Measurements from ENCODE around the gene PPP1R3D. TPM values are rescaled to one million over a fixed set of nuclear protein-coding genes. Genes with fewer than 3 reads are reported as not detected.

Gene PPP1R3D
- total RNA-seq, 1 experiment from 2014 or later: 2.7 TPM

DNA sequence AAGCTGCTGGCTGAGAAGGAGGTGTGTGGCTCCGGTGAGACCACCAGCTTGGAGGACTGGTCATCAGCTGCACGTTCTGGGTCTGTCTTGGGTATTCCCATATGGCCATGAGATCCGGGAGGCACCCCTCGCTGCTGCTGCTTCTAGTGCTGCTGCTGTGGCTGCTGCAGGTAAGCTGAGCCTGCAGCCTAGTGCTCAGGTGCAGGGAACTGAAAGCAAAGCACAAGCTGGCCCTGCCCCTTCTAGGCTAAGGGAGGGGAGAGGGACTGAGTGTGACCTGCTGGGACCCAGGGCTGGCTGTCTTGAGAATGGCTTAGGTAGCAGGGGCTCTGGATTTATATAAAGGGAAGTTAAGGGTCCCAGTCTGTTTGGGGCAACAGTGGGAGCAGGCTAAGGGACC lies 18.5 kb upstream of the PPP1R3D start (continued):
- TF ChIP-seq, protein P1, sequence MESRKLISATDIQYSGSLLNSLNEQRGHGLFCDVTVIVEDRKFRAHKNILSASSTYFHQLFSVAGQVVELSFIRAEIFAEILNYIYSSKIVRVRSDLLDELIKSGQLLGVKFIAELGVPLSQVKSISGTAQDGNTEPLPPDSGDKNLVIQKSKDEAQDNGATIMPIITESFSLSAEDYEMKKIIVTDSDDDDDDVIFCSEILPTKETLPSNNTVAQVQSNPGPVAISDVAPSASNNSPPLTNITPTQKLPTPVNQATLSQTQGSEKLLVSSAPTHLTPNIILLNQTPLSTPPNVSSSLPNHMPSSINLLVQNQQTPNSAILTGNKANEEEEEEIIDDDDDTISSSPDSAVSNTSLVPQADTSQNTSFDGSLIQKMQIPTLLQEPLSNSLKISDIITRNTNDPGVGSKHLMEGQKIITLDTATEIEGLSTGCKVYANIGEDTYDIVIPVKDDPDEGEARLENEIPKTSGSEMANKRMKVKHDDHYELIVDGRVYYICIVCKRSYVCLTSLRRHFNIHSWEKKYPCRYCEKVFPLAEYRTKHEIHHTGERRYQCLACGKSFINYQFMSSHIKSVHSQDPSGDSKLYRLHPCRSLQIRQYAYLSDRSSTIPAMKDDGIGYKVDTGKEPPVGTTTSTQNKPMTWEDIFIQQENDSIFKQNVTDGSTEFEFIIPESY (IDR thresholded peaks at IDR 0.05; ENCODE audit: extremely low read depth, insufficient replicate concordance, low read length): no peak
- TF ChIP-seq SRF (IDR thresholded peaks at IDR 0.05; ENCODE audit: low read depth): no peak
- TF ChIP-seq POLR2AphosphoS5 (IDR thresholded peaks at IDR 0.05; ENCODE audit: low read depth, low read length): no peak
- no peak for TF ChIP-seq SP1 (IDR thresholded peaks at IDR 0.05; ENCODE audit: low read depth)

DNA sequence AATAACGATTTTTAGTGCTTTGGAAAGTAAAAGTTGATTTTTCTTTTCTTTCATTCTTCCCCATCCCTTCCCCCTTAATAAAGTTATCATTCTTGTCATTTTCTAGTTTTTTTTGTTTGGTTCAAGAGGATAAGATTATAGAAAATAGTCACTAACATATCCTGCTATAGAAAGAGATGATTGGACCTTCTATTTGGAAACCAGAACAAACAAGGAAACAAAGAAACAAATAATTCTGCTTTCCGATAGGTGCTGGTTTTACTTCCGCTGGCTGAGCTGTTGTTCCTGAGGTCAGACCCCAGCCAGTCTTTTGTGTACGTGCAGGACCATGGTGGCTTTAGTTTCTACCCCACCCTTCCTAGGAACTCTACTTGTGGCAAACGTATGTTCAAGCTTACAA lies 18.0 kb upstream of the PPP1R3D start, which contains the start of gene CDH26:
CDH26 (plus strand) TSS at position 301 of the 400 bp plus-strand sequence. CDS start 304 bp downstream, outside the sequence.
- Histone ChIP-seq H3K4me1 (ENCODE audit: control insufficient read depth in 1 of 2, insufficient read depth in 2 of 2, low read length in 2 of 2) (no peaks in the 10 kb centered on the region), H3K36me3 (ENCODE audit: control insufficient read depth in 1 of 2, insufficient read depth in 2 of 2, low read length in 2 of 2) (no peaks in the 10 kb centered on the region), H3K27me3 (ENCODE audit: insufficient read depth, low read length) (peaks cover 27% of the 10 kb centered on the region), H3K4me3 (replicated peaks in 1 of 2; ENCODE audit: low read depth in 1 of 2, low read length in 2 of 2) (no peak within 1 kb of the TSS), H3K9me2 (ENCODE audit: insufficient read depth) (no peaks in the 10 kb centered on the region), H2AFZ (ENCODE audit: low read depth, low read length, poor library complexity, severe bottlenecking) (no peak within 1 kb of the TSS), H3K27ac (ENCODE audit: low read depth, low read length) (no peak within 1 kb of the TSS), H3K79me2 (ENCODE audit: insufficient read depth, low read length) (no peaks in the 10 kb centered on the region), H4K20me1 (ENCODE audit: insufficient read depth) (no peaks in the 10 kb centered on the region), H3K9ac (ENCODE audit: low read length) (no peak within 1 kb of the TSS), H3K4me2 (ENCODE audit: low read length) (no peak within 1 kb of the TSS), H3K9me3 (ENCODE audit: control insufficient read depth in 1 of 2, insufficient read depth in 1 of 2, low read depth in 1 of 2, low read length in 2 of 2) (no peaks in the 10 kb centered on the region)
- no peak for DNase-seq (ENCODE audit: low read depth, low spot score)
- intact Hi-C loops (cut with micrococcal nuclease): no loop called here
- BruUV-seq (replicated peaks): no TSS peak
- CTCF ChIA-PET: interaction anchor here (1.8 kb wide), 1 partner anchor 18 kb away, joined by 4 read pairs; the partner anchor contains the start of genes FAM217B and PPP1R3D
- RAD21 ChIA-PET (ENCODE audit: low non-redundant PET in 1 of 2, low total read pairs in 2 of 2, uncharacterized antibody in 2 of 2, unreplicated experiment in 2 of 2): no interaction called here
- POLR2A ChIA-PET: no interaction called here
- ATAC-seq: no peak
- TF ChIP-seq EZH2phosphoT487 (IDR thresholded peaks at IDR 0.05; ENCODE audit: borderline replicate concordance): no peak
- TF ChIP-seq, protein P2, sequence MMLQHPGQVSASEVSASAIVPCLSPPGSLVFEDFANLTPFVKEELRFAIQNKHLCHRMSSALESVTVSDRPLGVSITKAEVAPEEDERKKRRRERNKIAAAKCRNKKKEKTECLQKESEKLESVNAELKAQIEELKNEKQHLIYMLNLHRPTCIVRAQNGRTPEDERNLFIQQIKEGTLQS (IDR thresholded peaks at IDR 0.05): no peak
- TF ChIP-seq TCF7L2 (IDR thresholded peaks at IDR 0.05; ENCODE audit: borderline replicate concordance, extremely low read depth, insufficient read depth, insufficient read length): no peak
- no peak for TF ChIP-seq ELF1 (IDR thresholded peaks at IDR 0.05; ENCODE audit: borderline replicate concordance, low read depth)
- no peak for TF ChIP-seq FOSL1 (IDR thresholded peaks at IDR 0.05; ENCODE audit: low read depth)
- TF ChIP-seq, protein P3, sequence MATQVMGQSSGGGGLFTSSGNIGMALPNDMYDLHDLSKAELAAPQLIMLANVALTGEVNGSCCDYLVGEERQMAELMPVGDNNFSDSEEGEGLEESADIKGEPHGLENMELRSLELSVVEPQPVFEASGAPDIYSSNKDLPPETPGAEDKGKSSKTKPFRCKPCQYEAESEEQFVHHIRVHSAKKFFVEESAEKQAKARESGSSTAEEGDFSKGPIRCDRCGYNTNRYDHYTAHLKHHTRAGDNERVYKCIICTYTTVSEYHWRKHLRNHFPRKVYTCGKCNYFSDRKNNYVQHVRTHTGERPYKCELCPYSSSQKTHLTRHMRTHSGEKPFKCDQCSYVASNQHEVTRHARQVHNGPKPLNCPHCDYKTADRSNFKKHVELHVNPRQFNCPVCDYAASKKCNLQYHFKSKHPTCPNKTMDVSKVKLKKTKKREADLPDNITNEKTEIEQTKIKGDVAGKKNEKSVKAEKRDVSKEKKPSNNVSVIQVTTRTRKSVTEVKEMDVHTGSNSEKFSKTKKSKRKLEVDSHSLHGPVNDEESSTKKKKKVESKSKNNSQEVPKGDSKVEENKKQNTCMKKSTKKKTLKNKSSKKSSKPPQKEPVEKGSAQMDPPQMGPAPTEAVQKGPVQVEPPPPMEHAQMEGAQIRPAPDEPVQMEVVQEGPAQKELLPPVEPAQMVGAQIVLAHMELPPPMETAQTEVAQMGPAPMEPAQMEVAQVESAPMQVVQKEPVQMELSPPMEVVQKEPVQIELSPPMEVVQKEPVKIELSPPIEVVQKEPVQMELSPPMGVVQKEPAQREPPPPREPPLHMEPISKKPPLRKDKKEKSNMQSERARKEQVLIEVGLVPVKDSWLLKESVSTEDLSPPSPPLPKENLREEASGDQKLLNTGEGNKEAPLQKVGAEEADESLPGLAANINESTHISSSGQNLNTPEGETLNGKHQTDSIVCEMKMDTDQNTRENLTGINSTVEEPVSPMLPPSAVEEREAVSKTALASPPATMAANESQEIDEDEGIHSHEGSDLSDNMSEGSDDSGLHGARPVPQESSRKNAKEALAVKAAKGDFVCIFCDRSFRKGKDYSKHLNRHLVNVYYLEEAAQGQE (IDR thresholded peaks at IDR 0.05; ENCODE audit: low read depth): no peak
- TF ChIP-seq JUND (IDR thresholded peaks at IDR 0.05): no peak
- TF ChIP-seq ZNF274 (IDR thresholded peaks at IDR 0.05; ENCODE audit: low read depth, low read length): no peak
- no peak for TF ChIP-seq CBX3 (IDR thresholded peaks at IDR 0.05; ENCODE audit: low read depth)
- TF ChIP-seq, protein P4, sequence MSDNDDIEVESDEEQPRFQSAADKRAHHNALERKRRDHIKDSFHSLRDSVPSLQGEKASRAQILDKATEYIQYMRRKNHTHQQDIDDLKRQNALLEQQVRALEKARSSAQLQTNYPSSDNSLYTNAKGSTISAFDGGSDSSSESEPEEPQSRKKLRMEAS (IDR thresholded peaks at IDR 0.05): no peak
- no peak for TF ChIP-seq EZH2 (IDR thresholded peaks at IDR 0.05)
- TF ChIP-seq, protein P5, sequence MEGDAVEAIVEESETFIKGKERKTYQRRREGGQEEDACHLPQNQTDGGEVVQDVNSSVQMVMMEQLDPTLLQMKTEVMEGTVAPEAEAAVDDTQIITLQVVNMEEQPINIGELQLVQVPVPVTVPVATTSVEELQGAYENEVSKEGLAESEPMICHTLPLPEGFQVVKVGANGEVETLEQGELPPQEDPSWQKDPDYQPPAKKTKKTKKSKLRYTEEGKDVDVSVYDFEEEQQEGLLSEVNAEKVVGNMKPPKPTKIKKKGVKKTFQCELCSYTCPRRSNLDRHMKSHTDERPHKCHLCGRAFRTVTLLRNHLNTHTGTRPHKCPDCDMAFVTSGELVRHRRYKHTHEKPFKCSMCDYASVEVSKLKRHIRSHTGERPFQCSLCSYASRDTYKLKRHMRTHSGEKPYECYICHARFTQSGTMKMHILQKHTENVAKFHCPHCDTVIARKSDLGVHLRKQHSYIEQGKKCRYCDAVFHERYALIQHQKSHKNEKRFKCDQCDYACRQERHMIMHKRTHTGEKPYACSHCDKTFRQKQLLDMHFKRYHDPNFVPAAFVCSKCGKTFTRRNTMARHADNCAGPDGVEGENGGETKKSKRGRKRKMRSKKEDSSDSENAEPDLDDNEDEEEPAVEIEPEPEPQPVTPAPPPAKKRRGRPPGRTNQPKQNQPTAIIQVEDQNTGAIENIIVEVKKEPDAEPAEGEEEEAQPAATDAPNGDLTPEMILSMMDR (IDR thresholded peaks at IDR 0.05 in 2 of 3, conservative IDR thresholded peaks at IDR 0.05 in 1 of 3; ENCODE audit: borderline replicate concordance in 1 of 3, insufficient read depth in 1 of 3, low read depth in 2 of 3, low read length in 2 of 3): no peak
